ENCODE results near the gene ANKRD33B. TPM values are rescaled to one million over a fixed set of nuclear protein-coding genes. Genes with fewer than 3 reads are reported as not detected.
"Not testable (repeated sequence)": the region's sequence is repeated elsewhere in the genome, so short reads cannot be mapped to it uniquely, and the experiment has no call there.

Gene ANKRD33B
- total RNA-seq, 4 donors from 2014 or later = 4.4 to 17.2 (median 5.9) TPM

DNA sequence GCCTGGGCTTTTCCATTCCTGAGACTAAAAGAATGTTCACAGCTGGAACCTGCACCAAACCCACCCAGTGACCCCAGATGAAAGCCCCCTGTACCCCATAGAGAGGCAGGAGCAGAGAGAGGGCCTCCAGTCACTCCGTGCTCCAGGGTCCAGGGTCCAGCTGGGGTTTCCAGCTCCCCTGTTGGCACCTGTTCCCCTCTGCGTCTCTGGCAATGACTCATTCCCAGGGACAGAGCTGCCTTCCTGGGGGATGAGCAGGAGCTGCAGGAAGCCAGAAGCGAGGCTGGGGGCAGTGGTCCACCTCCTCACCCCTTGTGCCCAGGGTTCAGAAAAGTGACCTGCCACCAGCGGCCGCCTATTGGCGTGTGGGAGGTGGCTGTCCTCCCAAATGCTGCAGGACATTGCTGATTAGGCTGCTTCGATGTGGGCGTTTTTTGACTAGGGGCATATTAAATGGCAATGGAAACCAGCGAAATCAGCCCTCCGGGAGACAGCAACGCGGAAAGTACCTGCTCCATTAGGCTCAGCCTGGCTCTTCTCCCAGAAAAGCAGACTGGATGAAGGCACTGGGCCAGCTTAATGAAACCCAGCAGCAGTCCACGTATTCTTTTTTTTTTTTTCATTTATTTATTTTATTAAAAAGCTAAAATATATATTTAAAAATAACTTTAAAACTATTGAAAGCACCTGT is 99.8 kb downstream of the ANKRD33B start:
- TF ChIP-seq EP300 (IDR thresholded peaks at IDR 0.05) (no peak), POLR2AphosphoS5 (IDR thresholded peaks at IDR 0.05) (no peak), POLR2A (IDR thresholded peaks at IDR 0.05) (no peak), CTCF (IDR thresholded peaks at IDR 0.05) (no peak)
- Histone ChIP-seq H3K4me3 (no peak overlapping the region), H3K27ac (no peak overlapping the region), H3K9me3 (no peaks in the 10 kb centered on the region), H3K4me1 (peaks cover 0 to 7% (median 0%) of the 10 kb centered on the region in 3 donors), H3K27me3 (no peaks in the 10 kb centered on the region), H3K36me3 (no peaks in the 10 kb centered on the region)
- WGBS, 2 donors (ENCODE audit: low coverage in 1 of 2) = 7 to 16% methylated on average over 5 to 7 of the region's 13 CpGs
- no peak for ATAC-seq

GRCh38 chr5:10664180-10664769 is 100.4 kb downstream of the ANKRD33B start:
- WGBS, 2 donors (ENCODE audit: low coverage in 1 of 2) = no CpG with 5 or more reads among the region's 6 CpGs
- not testable (repeated sequence) for H3K4me3 ChIP-seq, ATAC-seq

GRCh38 chr5:10665799-10666198 is 101.9 kb downstream of the ANKRD33B start:
- peaks cover 0 to 7% (median 0%) of the 10 kb centered on the region in 3 donors for H3K4me1 ChIP-seq
- H3K27ac ChIP-seq = no peak overlapping the region
- H3K4me3 ChIP-seq = no peak overlapping the region
- no peaks in the 10 kb centered on the region for H3K36me3 ChIP-seq
- H3K27me3 ChIP-seq = no peaks in the 10 kb centered on the region
- TF ChIP-seq POLR2AphosphoS5 (IDR thresholded peaks at IDR 0.05) = no peak
- no peak for TF ChIP-seq EP300 (IDR thresholded peaks at IDR 0.05)
- no peak for TF ChIP-seq CTCF (IDR thresholded peaks at IDR 0.05)
- no peak for TF ChIP-seq POLR2A (IDR thresholded peaks at IDR 0.05)
- WGBS, 2 donors (ENCODE audit: low coverage in 1 of 2) = 100% methylated on average over 4 of the region's 9 CpGs; no CpG with 5 or more reads in 1 of the 2 donors
- H3K9me3 ChIP-seq = no peaks in the 10 kb centered on the region
- ATAC-seq = no peak

More at GRCh38 chr5:10664180-10664769, 100.4 kb downstream of the ANKRD33B start:
- H3K9me3 ChIP-seq, H3K27me3 ChIP-seq, H3K36me3 ChIP-seq, H3K27ac ChIP-seq, H3K4me1 ChIP-seq: not testable (repeated sequence)

- Histone ChIP-seq H3K27ac (no peak overlapping the region), H3K4me1 (peaks cover 0 to 7% (median 0%) of the 10 kb centered on the region in 3 donors), H3K27me3 (no peaks in the 10 kb centered on the region), H3K36me3 (no peaks in the 10 kb centered on the region), H3K9me3 (no peaks in the 10 kb centered on the region), H3K4me3 (no peak overlapping the region)
- no peak for ATAC-seq
- no peak for TF ChIP-seq POLR2AphosphoS5 (IDR thresholded peaks at IDR 0.05)
- no peak for TF ChIP-seq CTCF (IDR thresholded peaks at IDR 0.05)
- TF ChIP-seq POLR2A (IDR thresholded peaks at IDR 0.05) = no peak
- TF ChIP-seq EP300 (IDR thresholded peaks at IDR 0.05) = no peak
- WGBS, 2 donors (ENCODE audit: low coverage in 1 of 2) = 85% methylated on average over 3 of the region's 7 CpGs; no CpG with 5 or more reads in 1 of the 2 donors
Measured at GRCh38 chr5:10666531-10667299, 102.8 kb downstream of the ANKRD33B start.

DNA sequence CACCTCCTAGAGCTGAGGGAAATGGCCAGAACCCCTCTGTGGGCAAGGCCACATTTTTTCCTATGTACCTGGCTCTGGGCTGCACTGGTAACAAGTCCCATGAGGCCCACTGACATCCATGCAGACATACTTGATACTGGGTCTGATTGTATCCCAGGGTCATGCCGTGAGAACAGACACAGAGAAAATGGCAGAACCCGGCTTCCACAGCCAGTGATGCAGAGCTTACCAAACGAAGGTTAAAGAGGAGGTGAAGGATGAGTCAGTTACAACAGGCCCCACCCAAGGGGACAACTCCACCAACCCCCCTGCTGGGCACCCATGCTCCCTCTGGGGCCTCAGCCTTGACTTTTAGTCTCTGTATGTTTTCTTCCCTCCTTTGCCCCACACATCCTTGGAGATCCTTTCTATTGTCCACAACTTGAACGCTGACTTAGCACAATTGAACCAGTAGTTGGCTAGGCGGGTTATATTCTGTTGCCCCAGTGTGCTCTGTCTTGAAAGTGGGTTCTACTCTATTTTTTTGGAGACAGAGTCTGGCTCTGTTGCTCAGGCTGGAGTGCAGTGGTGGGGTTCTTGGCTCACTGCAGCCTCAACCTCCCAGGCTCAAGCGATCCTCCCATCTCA is 103.7 kb downstream of the ANKRD33B start:
- H3K27ac ChIP-seq = no peak overlapping the region
- H3K9me3 ChIP-seq = no peaks in the 10 kb centered on the region
- no peak for ATAC-seq
- WGBS, 2 donors (ENCODE audit: low coverage in 1 of 2) = 76% methylated on average over 4 of the region's 6 CpGs; no CpG with 5 or more reads in 1 of the 2 donors
- no peak for TF ChIP-seq POLR2AphosphoS5 (IDR thresholded peaks at IDR 0.05)
- TF ChIP-seq EP300 (IDR thresholded peaks at IDR 0.05) = no peak
- TF ChIP-seq POLR2A (IDR thresholded peaks at IDR 0.05) = no peak
- no peak for TF ChIP-seq CTCF (IDR thresholded peaks at IDR 0.05)
- no peaks in the 10 kb centered on the region for H3K36me3 ChIP-seq
- H3K4me1 ChIP-seq = peaks cover 0 to 7% (median 0%) of the 10 kb centered on the region in 3 donors
- no peaks in the 10 kb centered on the region for H3K27me3 ChIP-seq
- no peak overlapping the region for H3K4me3 ChIP-seq
